Activated effector memory CD4-positive, alpha-beta T cell treated with Interleukin-2 at 50 U/mL for 16 hours (primary cell): Measurements from ENCODE around the gene PDZD7.
A peak's percentile ranks its signal among the peaks of the same experiment; 100 is the strongest.

Source experiments
- DNase-seq: peaks from one replicate; pipeline ENCODE4 v3.0.0-alpha.2; 2020

Gene PDZD7

DNA sequence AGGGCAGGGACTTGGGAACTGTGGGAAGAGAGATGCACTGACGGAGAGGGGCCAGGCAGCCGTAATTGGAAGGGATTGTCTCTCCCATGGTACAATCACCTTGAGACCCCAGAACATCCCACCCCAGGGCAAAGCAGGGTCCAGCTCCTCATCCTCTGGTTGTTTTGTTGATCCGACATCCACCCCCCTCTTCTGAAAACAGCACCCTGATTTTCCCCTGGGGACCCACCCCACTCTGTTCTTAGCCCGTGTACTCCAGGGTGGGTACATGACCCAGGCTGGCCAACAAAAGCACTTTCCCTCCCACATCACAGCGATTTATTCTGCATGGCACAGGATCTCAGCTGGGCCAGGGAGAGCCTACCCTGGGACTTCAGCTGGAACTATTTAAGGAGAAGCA lies 14.1 kb downstream of the PDZD7 start:
- no peak for DNase-seq

- no peak for DNase-seq
Measured at GRCh38 chr10:101015582-101015973, 15.4 kb downstream of the PDZD7 start.

- no peak for DNase-seq
Measured at GRCh38 chr10:101014966-101015581, 15.9 kb downstream of the PDZD7 start.

DNA sequence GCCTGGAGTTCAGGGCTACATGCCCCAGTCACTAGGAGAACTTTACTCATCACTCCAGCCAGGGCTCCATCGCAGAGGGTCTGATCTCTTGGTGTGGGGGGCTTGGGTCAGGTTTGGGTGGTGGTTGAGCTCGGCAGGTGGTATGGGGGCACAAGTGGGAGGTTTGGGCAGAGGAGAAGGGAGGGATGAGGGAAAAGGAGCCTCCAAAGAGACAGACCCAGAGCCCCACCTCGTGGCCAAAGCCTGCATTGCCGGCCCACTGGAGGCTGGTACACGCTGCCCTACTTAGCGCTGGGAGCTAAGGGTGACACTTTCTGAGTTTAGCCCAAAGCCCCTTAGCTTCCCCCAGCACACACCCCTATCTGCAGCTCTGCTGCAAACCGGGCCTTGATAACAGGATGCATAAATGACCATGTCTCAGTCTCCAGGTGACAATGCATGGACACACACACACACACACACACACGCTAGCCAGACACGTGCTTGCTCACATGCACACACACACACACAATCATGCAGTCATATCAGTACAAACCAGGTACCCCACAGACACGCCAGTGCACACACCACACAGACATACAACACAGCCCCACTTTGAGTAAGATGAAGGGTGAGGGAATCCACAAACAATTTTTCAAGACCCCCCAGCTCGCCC lies 16.6 kb downstream of the PDZD7 start:
- peak; percentile 59 for DNase-seq

DNA sequence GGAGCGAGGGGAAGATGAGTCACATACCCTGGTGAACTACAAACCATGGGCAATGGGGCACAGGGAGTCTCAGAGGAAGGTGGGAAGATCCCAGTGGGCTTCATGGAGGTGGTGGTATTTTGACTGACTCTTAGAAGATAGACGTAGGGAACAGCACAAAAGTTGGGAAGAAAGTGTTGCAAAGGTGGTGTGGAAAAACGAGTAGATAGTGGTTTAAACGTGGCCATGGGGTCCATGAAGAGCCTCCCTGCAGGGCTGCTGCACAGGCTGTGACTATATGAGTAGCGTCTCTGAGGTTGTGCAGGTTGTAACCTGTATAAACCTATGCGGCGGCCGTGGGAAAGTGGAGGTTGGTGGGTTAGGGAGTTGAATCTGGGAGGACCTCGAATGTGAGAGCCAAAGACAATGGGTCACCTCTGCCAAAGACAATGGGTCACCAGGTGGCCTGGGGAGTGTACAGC lies 17.5 kb downstream of the PDZD7 start:
- DNase-seq = no peak

DNA sequence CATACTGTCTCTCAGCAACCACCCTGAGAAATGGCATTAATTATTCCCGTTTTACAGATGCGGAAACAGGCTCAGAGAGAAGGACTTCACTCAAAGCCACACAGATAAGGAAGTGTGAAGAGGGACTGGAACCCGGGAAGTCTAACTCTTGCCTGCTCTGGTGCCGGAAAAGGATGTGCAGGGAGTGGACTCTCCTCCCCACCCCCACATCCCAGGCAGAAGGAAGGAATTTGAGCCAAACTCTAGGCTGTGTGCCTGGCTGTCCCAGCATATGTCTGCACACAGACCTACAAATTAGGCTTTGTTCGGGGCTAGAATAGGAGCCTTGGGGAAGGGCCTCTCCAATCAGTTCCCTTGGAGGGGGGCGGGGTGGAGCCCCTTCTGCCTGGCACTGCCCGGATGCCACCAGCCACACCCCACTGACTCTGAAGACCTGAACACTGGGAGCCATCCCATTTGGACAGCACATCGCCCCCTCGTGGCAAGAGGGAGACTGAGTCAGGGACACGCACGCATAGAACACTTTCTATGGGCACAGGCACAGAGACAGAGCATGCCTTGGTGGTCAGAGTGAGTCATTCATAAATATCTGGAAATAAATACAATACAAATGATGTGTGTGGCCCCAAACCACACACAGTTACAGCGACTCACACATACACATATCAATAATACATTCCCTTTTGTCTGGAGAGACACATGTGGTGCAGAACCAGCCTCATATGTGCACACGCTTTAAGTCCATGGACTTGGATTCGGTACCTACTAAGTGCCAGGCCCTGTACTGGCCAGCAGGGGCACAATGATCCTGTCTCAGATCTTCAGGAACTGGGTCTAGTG lies 18.2 kb downstream of the PDZD7 start:
- peak; percentile 59 for DNase-seq

DNA sequence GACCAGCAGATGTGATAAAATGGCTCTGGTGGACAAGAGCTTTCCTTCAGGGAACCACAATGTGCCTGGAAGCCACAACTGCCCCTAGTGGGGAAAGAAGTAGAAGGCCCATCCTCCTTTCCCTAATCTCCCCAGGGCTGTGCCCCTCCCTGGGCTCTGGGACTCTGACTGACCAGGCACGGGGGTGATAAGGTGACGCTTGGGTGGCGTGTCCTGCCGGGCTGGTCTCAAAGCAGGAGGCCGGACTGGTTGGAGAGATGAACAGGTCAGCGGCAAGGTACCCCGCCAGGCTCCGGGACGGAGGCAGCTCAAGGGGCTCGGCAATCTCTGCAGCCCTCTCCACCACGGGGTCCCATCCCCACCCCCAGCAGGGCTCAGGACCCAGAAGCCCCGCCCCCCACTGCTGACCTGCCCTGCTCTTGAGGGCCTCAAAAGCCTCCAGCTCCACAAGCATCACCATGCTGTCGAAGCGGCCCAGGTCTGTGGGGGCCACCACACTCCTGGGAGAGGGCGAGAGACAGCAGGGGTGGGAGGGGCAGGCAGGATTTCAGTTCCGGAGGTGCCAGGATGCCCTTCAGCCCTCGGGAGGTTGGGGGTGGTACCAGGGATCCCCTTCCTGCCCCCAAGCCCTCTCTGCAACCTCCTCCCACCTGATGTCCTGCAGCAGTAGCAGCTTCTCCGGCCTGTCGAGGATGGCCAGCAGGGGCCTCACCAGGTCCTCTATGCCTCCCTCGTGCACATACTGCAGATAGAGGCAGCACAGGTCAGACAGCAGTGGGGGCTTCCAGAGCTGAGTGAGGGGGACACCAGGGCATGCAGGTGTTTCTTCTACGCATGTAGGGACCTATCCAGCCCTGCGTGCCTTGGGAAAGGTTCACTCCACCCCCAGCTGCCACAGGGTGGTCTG lies 19.2 kb downstream of the PDZD7 start:
- no peak for DNase-seq

- DNase-seq = no peak
Measured at GRCh38 chr10:101010329-101010728, 20.6 kb downstream of the PDZD7 start.

DNA sequence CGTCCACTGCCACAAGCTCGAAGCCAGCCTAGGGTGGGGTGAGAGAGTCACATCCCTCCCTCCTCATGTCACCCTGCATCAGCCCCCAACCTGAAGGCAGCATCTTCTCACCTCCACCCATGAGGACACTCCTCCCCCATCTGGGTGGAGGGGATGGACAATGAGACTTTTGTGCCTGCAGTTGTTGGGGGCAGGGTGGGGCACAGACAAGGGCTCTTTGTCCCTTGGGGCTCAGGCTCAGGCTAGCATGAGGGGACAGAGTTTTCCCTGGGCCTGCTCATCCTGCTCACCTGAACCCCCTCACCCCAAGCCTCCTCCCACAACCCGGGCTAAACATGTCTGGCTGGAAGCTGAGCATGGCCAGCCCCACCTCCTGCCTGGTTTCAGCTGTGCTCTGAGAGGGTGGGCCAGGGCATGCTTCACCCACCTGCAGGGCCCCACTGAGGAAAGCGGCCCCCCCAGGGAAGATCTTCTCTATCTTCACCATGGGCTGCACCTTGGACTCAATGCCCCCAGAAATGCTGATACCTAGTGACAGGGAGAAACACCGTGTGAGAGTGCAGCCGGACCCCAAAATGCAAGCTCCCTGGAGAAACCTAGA lies 22.0 kb downstream of the PDZD7 start:
- DNase-seq = no peak

- no peak for DNase-seq
Measured at GRCh38 chr10:101007915-101008822, 22.8 kb downstream of the PDZD7 start.

GRCh38 chr10:101007099-101007711 lies 23.7 kb downstream of the PDZD7 start:
- DNase-seq = no peak

- DNase-seq = no peak
Measured at GRCh38 chr10:101006593-101007098, 24.3 kb downstream of the PDZD7 start.

GRCh38 chr10:101005869-101006567 lies 24.9 kb downstream of the PDZD7 start:
- no peak for DNase-seq

DNA sequence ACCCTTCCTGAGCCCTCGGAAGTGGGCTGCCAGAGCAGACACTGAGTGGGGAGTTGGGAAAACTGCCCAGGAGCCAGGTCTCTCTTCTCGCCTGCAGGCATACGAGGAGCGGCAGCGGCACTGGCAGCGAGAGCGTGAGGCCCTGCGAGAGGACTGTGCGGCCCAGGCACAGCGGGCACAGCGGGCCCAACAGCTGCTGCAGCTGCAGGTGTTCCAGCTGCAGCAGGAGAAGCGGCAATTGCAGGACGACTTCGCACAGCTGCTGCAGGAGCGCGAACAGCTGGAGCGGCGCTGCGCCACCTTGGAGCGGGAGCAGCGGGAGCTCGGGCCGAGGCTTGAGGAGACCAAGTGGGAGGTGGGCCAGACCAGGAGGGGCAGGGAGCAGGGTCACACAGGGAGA lies 25.6 kb downstream of the PDZD7 start:
- no peak for DNase-seq

- DNase-seq = no peak
Measured at GRCh38 chr10:101003639-101004206, 27.2 kb downstream of the PDZD7 start.

DNA sequence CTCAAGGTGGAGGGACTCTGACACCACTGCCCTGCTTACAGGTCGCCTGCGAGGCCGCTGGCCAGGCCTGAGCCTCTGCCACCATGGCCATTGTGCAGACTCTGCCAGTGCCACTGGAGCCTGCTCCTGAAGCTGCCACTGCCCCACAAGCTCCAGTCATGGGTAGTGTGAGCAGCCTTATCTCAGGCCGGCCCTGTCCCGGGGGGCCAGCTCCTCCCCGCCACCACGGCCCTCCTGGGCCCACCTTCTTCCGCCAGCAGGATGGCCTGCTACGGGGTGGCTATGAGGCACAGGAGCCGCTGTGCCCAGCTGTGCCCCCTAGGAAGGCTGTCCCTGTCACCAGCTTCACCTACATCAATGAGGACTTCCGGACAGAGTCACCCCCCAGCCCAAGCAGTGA lies 28.5 kb downstream of the PDZD7 start:
- DNase-seq = no peak

- DNase-seq = no peak
Measured at GRCh38 chr10:101001659-101002035, 29.3 kb downstream of the PDZD7 start.

- no peak for DNase-seq
Measured at GRCh38 chr10:101000915-101001658, 29.8 kb downstream of the PDZD7 start.
